Activated CD8-positive, alpha-beta T cell treated with anti-CD3 and anti-CD28 coated beads for 36 hours (primary cell): ENCODE measurements around the gene GPR3. TPM values are rescaled to one million over a fixed set of nuclear protein-coding genes. Genes with fewer than 3 reads are reported as not detected.
A peak's percentile ranks its signal among the peaks of the same experiment; 100 is the strongest.

Experiments
- ATAC-seq: fragments of 200-7000 bp; cut with Tn5 transposase; one replicate; pipeline ENCODE4 v1.10.0; 2021; ENCODE audit warnings: mild to moderate bottlenecking, moderate library complexity
- CTCF ChIA-PET: fragments of 350-600 bp; sonication (Branson Sonifier 250); formaldehyde crosslinking; loops from one replicate; lab custom pipeline; 2021; ENCODE audit warnings: antibody characterized with exemption; lab: Charles Lee
- POLR2A ChIA-PET: fragments of 350-600 bp; sonication (Branson Sonifier 250); formaldehyde crosslinking; loops from one replicate; lab custom pipeline; 2021; ENCODE audit warnings: antibody characterized with exemption; lab: Charles Lee
- DNase-seq: peaks from one replicate; pipeline ENCODE4 v3.0.0-alpha.2; 2020
- H3K27ac Mint-ChIP-seq: one replicate; pipeline ENCODE4 v1.8.0; 2021; ENCODE audit warnings: mild to moderate bottlenecking, mixed read lengths
- H3K27me3 Mint-ChIP-seq: one replicate; pipeline ENCODE4 v1.8.0; 2021; ENCODE audit warnings: mixed read lengths
- H3K36me3 Mint-ChIP-seq: one replicate; pipeline ENCODE4 v1.8.0; 2021; ENCODE audit warnings: low read depth, mixed read lengths
- H3K4me1 Mint-ChIP-seq: one replicate; pipeline ENCODE4 v1.8.0; 2021; ENCODE audit warnings: low read depth, mixed read lengths
- H3K4me3 Mint-ChIP-seq: one replicate; pipeline ENCODE4 v1.8.0; 2021; ENCODE audit warnings: mild to moderate bottlenecking, moderate library complexity, mixed read lengths
- H3K9me3 Mint-ChIP-seq: one replicate; pipeline ENCODE4 v1.8.0; 2021; ENCODE audit warnings: mixed read lengths
- intact Hi-C: fragments of 100-400 bp; cut with micrococcal nuclease; formaldehyde crosslinking; loops from one replicate; pipeline ENCODE4 v1.10.0; 2022
- total RNA-seq, 2 experiments: library from RNA; stranded (reverse); gene quantifications; one replicate each; pipeline ENCODE4 v1.2.3, GENCODE V29; 2021
- TF ChIP-seq, protein P1 (sequence below): fragments of 200-600 bp; IDR thresholded peaks from one replicate; pipeline ENCODE4 v1.8.0; 2022; ENCODE audit warnings: antibody characterized with exemption, mild to moderate bottlenecking

Gene GPR3
- total RNA-seq, 2 experiments from 2014 or later = 1.1 to 1.7 TPM

DNA sequence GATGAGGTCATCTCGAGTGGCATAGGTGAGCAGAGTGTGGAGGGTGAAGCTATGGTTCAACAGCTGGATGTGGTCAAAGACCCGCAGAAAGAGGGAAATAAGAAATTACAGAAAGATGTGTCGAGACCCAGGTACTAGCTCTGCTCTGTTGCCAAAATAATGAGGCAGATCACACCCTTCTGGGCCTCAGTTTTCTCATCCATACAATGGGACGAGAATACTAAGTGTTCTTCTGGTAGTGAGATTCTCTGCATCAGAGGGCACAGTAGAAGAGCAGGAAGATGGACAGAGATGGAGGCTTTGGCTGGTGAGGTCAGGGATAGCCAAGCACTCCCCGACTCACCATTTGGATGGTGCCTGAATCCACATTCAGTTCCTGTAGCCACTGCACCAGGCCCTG lies 36.7 kb upstream of the GPR3 start:
- POLR2A ChIA-PET = interaction anchor here (1.0 to 6.7 kb wide), 8 partner anchors 10 to 43 kb away, joined by 3 to 61 read pairs (median 6); partner anchors contain the start of genes MAP3K6 and SYTL1
- peak overlapping the region; percentile 90 for H3K27ac Mint-ChIP-seq
- H3K9me3 Mint-ChIP-seq = no peaks in the 10 kb centered on the region
- DNase-seq (no peak), ATAC-seq (no peak)
- H3K36me3 Mint-ChIP-seq = peaks cover 2% of the 10 kb centered on the region
- peaks cover 44% of the 10 kb centered on the region for H3K4me1 Mint-ChIP-seq
- H3K4me3 Mint-ChIP-seq = peak overlapping the region; percentile 75
- H3K27me3 Mint-ChIP-seq = peaks cover 2% of the 10 kb centered on the region
- TF ChIP-seq, protein P1, sequence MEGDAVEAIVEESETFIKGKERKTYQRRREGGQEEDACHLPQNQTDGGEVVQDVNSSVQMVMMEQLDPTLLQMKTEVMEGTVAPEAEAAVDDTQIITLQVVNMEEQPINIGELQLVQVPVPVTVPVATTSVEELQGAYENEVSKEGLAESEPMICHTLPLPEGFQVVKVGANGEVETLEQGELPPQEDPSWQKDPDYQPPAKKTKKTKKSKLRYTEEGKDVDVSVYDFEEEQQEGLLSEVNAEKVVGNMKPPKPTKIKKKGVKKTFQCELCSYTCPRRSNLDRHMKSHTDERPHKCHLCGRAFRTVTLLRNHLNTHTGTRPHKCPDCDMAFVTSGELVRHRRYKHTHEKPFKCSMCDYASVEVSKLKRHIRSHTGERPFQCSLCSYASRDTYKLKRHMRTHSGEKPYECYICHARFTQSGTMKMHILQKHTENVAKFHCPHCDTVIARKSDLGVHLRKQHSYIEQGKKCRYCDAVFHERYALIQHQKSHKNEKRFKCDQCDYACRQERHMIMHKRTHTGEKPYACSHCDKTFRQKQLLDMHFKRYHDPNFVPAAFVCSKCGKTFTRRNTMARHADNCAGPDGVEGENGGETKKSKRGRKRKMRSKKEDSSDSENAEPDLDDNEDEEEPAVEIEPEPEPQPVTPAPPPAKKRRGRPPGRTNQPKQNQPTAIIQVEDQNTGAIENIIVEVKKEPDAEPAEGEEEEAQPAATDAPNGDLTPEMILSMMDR = no peak
- CTCF ChIA-PET = interaction anchor here (1.0 to 8.9 kb wide), 8 partner anchors 12 to 251 kb away, joined by 3 to 91 read pairs (median 56); partner anchors contain the start of genes CD164L2, GPR3, MAP3K6 and SYTL1
- intact Hi-C loops = no loop called here

DNA sequence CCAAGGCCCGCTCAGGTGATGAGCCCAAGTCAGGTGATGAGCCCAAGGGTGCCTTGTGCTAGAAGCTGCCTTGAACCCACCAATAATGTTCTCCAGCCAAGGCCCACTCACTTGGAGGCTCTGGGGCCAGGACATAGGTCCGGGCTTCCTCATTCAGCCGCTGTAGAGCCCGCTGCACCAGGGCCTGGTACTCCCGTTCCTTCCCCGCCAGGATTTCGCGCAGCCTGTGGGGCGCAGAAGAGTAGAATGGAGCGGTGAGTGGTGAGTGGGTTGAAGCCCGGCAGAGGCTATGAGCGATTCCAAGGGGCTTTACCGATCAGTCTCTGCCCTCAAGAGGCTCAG lies 36.2 kb upstream of the GPR3 start:
- peaks cover 2% of the 10 kb centered on the region for H3K27me3 Mint-ChIP-seq
- ATAC-seq = no peak
- no peaks in the 10 kb centered on the region for H3K9me3 Mint-ChIP-seq
- ChIA-PET POLR2A (interaction anchor here (1.0 to 6.7 kb wide), 8 partner anchors 10 to 42 kb away, joined by 3 to 61 read pairs (median 6); partner anchors contain the start of genes MAP3K6 and SYTL1), CTCF (interaction anchor here (1.0 to 8.9 kb wide), 13 partner anchors 13 to 306 kb away, joined by 3 to 91 read pairs (median 16); partner anchors contain the start of genes CD164L2, GPR3, MAP3K6 and SYTL1)
- DNase-seq = no peak
- peaks cover 2% of the 10 kb centered on the region for H3K36me3 Mint-ChIP-seq
- H3K27ac Mint-ChIP-seq = peak overlapping the region; percentile 90
- peak overlapping the region; percentile 75 for H3K4me3 Mint-ChIP-seq
- H3K4me1 Mint-ChIP-seq = peaks cover 44% of the 10 kb centered on the region
- TF ChIP-seq, protein P1 = no peak
- intact Hi-C loops = no loop called here

DNA sequence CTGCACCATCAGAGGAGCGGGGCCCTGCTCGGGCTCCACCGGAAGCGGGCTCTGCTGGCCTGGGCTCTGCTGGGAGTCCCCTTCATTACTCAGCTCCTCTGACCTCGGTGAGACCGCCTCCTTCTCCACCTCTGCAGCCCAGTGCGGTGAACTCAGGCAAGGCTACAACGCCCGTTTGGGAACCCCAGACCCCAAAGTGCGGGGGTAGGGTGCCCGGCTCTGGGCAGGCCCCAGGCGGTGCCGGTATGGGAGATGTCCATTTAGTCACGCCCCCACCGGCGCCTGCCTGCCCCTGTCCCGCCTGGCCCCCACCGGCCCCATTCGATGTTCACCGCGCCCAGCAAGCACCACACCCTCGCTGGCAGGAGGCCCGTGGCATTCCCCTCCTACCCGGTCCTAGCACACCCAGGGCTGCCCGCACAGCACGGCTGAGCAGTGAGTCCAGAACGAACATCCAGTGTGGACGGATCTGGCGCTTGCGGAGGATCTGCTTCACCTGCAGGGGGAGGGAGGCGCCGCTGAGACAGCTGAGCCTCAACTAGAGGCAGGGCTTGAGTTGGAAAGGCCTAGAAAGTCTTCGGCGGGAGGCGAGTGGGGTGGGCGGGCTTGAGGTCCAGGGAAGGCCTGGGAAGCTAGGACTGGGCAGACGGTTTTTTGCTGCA lies 35.7 kb upstream of the GPR3 start:
- Mint-ChIP-seq H3K36me3 (peaks cover 2% of the 10 kb centered on the region), H3K4me1 (peaks cover 44% of the 10 kb centered on the region), H3K27ac (peak overlapping the region; percentile 90), H3K27me3 (peaks cover 2% of the 10 kb centered on the region), H3K9me3 (no peaks in the 10 kb centered on the region), H3K4me3 (peak overlapping the region; percentile 75)
- DNase-seq = peak; percentile 80
- ChIA-PET CTCF (interaction anchor here (0.8 to 8.9 kb wide), 28 partner anchors 8 to 306 kb away, joined by 3 to 91 read pairs (median 6); partner anchors contain the start of genes CD164L2, FCN3, GPR3 and MAP3K6), POLR2A (interaction anchor here (0.7 to 6.7 kb wide), 11 partner anchors 8 to 60 kb away, joined by 3 to 61 read pairs (median 4); partner anchors contain the start of genes MAP3K6 and SYTL1)
- TF ChIP-seq, protein P1 = no peak
- intact Hi-C loops = no loop called here
- peak; percentile 72 for ATAC-seq

DNA sequence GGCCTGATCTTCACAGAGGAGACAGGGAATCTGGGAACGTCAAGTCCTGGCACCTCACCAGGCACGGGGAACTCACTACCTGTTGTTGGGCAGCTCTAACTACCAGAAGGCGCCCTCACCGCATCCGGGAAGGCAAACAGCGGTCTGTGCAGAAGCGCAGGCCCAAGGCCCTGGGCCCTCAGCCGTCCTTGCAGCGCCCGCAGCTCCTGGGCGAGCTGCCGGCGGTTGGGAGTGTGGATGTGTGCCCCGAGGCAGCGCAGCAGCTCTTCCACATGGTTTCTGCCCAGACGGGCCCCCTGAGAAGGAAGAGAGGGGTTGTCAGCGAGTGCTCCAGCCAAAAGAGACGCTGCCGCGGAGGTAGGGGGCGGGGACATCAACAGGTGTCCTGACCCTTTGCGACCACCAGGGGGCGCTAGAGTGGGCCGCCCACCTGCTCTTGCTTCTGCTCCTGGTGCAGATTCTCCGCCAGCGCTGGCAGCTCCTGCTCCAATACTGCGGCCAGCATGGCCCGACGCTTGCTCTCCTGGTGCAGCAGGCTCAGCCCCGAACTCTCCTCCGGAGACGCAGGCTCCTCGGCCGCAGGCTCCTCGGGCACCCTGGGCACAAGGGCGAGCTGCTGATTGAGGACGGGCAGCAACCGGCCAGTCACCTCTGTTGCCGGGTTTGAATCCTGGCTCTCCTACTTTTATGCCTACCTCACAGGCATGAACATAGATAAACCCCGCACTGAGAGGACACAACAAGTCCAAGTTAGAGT lies 35.0 kb upstream of the GPR3 start:
- Mint-ChIP-seq H3K4me3 (peak overlapping the region; percentile 75), H3K4me1 (peaks cover 44% of the 10 kb centered on the region), H3K36me3 (peaks cover 2% of the 10 kb centered on the region), H3K9me3 (no peaks in the 10 kb centered on the region), H3K27me3 (peaks cover 2% of the 10 kb centered on the region), H3K27ac (peak overlapping the region; percentile 90)
- POLR2A ChIA-PET = interaction anchor here (0.6 to 6.7 kb wide), 14 partner anchors 8 to 60 kb away, joined by 3 to 61 read pairs (median 4); partner anchors contain the start of genes CD164L2, MAP3K6 and SYTL1
- DNase-seq (peak; percentile 89), ATAC-seq (peak; percentile 67)
- CTCF ChIA-PET = interaction anchor here (0.6 to 8.9 kb wide), 32 partner anchors 8 to 307 kb away, joined by 3 to 91 read pairs (median 5); partner anchors contain the start of genes CD164L2, FCN3, GPR3 and MAP3K6
- intact Hi-C loops = no loop called here
- TF ChIP-seq, protein P1 = peak; percentile 99
